ENCODE data around the gene TLE6.

DNA sequence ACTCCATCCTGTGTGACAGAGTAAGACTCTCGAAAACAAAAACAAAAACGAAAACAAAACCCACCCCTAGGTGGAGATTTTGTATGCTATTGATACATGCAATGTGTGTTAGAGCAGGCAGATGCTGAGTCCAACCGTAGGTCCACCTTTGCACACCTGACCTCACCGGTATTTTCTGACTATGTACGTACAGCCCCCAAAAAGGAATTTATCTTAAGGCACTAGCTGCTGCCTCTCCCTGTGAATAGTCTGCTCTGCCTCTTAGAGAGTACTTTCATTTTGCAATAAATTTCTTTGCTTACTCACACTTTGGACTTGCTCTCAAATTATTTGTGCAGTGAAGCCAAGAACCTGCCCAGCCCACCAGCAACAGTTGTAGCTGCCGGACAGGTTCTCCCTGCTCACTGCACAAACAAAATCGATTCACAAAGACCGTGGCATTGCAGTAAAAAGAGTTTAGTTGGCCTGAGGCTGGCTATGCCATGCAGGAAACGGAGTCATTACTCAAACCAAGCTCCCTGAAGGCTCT is 24.3 kb upstream of the TLE6 start:
- TF ChIP-seq POLR2A (IDR thresholded peaks at IDR 0.05; ENCODE audit: low read length) (no peak), GATA1 (IDR thresholded peaks at IDR 0.05; ENCODE audit: low read depth, low read length) (no peak)

Measured in erythroblast (primary cell).